A549 (cell line): Measurements from ENCODE around the gene VWA5B2. TPM values are rescaled to one million over a fixed set of nuclear protein-coding genes. Genes with fewer than 3 reads are reported as not detected.

Experiments used
- ATAC-seq, 2 experiments: fragments of 200-7000 bp in 1 of 2; fragments of >200 bp in 1 of 2; cut with Nextera tagmentation in 1 of 2; cut with Tn5 transposase in 1 of 2; 3 replicates each; pipeline versions ENCODE4 v1.8.0 to v1.9.1; 2018 to 2020; ENCODE audit warnings: mild to moderate bottlenecking in 1 of 2, moderate library complexity in 1 of 2
- CTCF ChIA-PET: fragments of 300-600 bp; sonication (Branson Sonifier 250); formaldehyde crosslinking; extraction: SDS; loops from one replicate; lab custom pipeline; 2021; ENCODE audit warnings: antibody characterized with exemption, inconsistent platforms; lab: Yijun Ruan, JAX
- POLR2A ChIA-PET: fragments of 350-600 bp; formaldehyde crosslinking; extraction: SDS; loops from one replicate; lab custom pipeline; 2021; ENCODE audit warnings: antibody characterized with exemption, inconsistent platforms; lab: Yijun Ruan, JAX
- DNase-seq, 2 experiments: peaks; one replicate each; pipeline versions ENCODE4 v3.0.0 to v3.0.0-alpha.2; 2011 to 2016; ENCODE audit warnings: low read depth in 1 of 2, low spot score in 1 of 2
- FAIRE-seq: peaks from 2 replicates; lab custom pipeline; 2011; peaks lifted over from hg19 to GRCh38; lab: Jason Lieb, UNC
- H3K27ac ChIP-seq, 2 experiments: fragments of >200 bp; sonication (Bioruptor Twin); formaldehyde crosslinking; 3 replicates each; pipeline ENCODE4 v1.5.1; 2016 to 2017
- H3K4me1 ChIP-seq: fragments of >200 bp; sonication (Bioruptor Twin); formaldehyde crosslinking; 3 replicates; pipeline ENCODE4 v1.6.1; 2016
- H3K4me2 ChIP-seq: fragments of >200 bp; sonication (Bioruptor Twin); formaldehyde crosslinking; 3 replicates; pipeline ENCODE4 v1.6.1; 2016
- H3K4me3 ChIP-seq: fragments of >200 bp; sonication (Bioruptor Twin); formaldehyde crosslinking; 3 replicates; pipeline ENCODE4 v1.5.1; 2016
- H3K9me3 ChIP-seq: fragments of >200 bp; sonication (Bioruptor Twin); formaldehyde crosslinking; 3 replicates; pipeline ENCODE4 v1.6.1; 2016
- CBX2 ChIP-seq: fragments of 200-600 bp; sonication (generic); IDR thresholded peaks from 2 replicates; pipeline ENCODE4 v1.6.1; 2016; ENCODE audit warnings: low read depth, mild to moderate bottlenecking, borderline replicate concordance
- CEBPB ChIP-seq, 2 experiments: fragments of >200 bp in 1 of 2; sonication (Bioruptor Twin) in 1 of 2; formaldehyde crosslinking in 1 of 2; IDR thresholded peaks; 2 replicates each; pipeline ENCODE4 v1.6.1; 2012 to 2016
- CHD2 ChIP-seq: fragments of 150-350 bp; IDR thresholded peaks from 2 replicates; pipeline ENCODE4 v1.6.1; 2014; ENCODE audit warnings: low read length; ENCODE audit not compliant: partially characterized antibody
- EHF ChIP-seq: fragments of 250-450 bp; sonication (Bioruptor Pico); IDR thresholded peaks from 2 replicates; pipeline ENCODE4 v1.5.0; 2020; ENCODE audit warnings: mild to moderate bottlenecking
- EHMT2 ChIP-seq: fragments of 200-600 bp; sonication (generic); IDR thresholded peaks from 2 replicates; pipeline ENCODE4 v1.6.1; 2016; ENCODE audit warnings: antibody characterized with exemption, low read depth, mild to moderate bottlenecking, moderate library complexity
- EP300 ChIP-seq, 2 experiments: fragments of >200 bp; sonication (Bioruptor Twin); formaldehyde crosslinking; IDR thresholded peaks; 2 replicates in 1 of 2; 3 replicates in 1 of 2; pipeline ENCODE4 v1.6.1; 2016 to 2017
- FOSB ChIP-seq: fragments of 250-450 bp; sonication (Bioruptor Pico); IDR thresholded peaks from 2 replicates; pipeline ENCODE4 v1.5.0; 2020; ENCODE audit warnings: mild to moderate bottlenecking, moderate library complexity
- FOSL2 ChIP-seq, 2 experiments: fragments of 450-650 bp in 1 of 2; fragments of >200 bp in 1 of 2; sonication (Bioruptor Twin) in 1 of 2; formaldehyde crosslinking; IDR thresholded peaks; 2 replicates each; pipeline versions ENCODE4 v1.5.0 to v1.6.1; 2016 to 2020; ENCODE audit warnings: mild to moderate bottlenecking in 1 of 2, moderate library complexity in 1 of 2
- HEYL ChIP-seq: fragments of 250-450 bp; sonication (Bioruptor Pico); IDR thresholded peaks from 2 replicates; pipeline ENCODE4 v1.8.0; 2021; ENCODE audit warnings: mild to moderate bottlenecking, moderate library complexity
- HOXA7 ChIP-seq: fragments of 250-450 bp; sonication (Bioruptor Pico); IDR thresholded peaks from 2 replicates; pipeline ENCODE4 v1.5.0; 2020; ENCODE audit warnings: mild to moderate bottlenecking, moderate library complexity
- HOXB13 ChIP-seq: fragments of 250-450 bp; sonication (Bioruptor Pico); IDR thresholded peaks from 2 replicates; pipeline ENCODE4 v1.5.0; 2020; ENCODE audit warnings: low read depth, mild to moderate bottlenecking, moderate library complexity
- JUN ChIP-seq, 2 experiments: fragments of >200 bp; sonication (Bioruptor Twin); formaldehyde crosslinking; IDR thresholded peaks; 2 replicates in 1 of 2; 3 replicates in 1 of 2; pipeline ENCODE4 v1.6.1; 2016 to 2017
- JUNB ChIP-seq: fragments of >200 bp; sonication (Bioruptor Twin); formaldehyde crosslinking; IDR thresholded peaks from 2 replicates; pipeline ENCODE4 v1.6.1; 2016
- KDM1A ChIP-seq: fragments of 200-600 bp; sonication (generic); IDR thresholded peaks from 2 replicates; pipeline ENCODE4 v1.6.1; 2016; ENCODE audit warnings: low read depth, mild to moderate bottlenecking
- MAZ ChIP-seq: fragments of 150-350 bp; IDR thresholded peaks from 2 replicates; pipeline ENCODE4 v1.6.1; 2014; ENCODE audit warnings: antibody characterized with exemption, low read depth, low read length, borderline replicate concordance
- NR3C1 ChIP-seq: fragments of >200 bp; sonication (Bioruptor Twin); formaldehyde crosslinking; IDR thresholded peaks from 3 replicates; pipeline ENCODE4 v1.6.1; 2017
- PHF8 ChIP-seq: fragments of 200-600 bp; sonication (generic); IDR thresholded peaks from 2 replicates; pipeline ENCODE4 v1.6.1; 2016; ENCODE audit warnings: low read depth, mild to moderate bottlenecking, antibody characterized with exemption, moderate library complexity, borderline replicate concordance
- POLR2AphosphoS2 ChIP-seq: conservative IDR thresholded peaks from 2 replicates; pipeline ENCODE4 v1.6.1; 2012; ENCODE audit warnings: low read length, improper control_type of control experiment, inconsistent platforms
- RARB ChIP-seq: fragments of 250-450 bp; sonication (Bioruptor Pico); IDR thresholded peaks from 2 replicates; pipeline ENCODE4 v1.8.0; 2021; ENCODE audit warnings: mild to moderate bottlenecking, moderate library complexity
- TFCP2L1 ChIP-seq: fragments of 250-450 bp; sonication (Bioruptor Pico); IDR thresholded peaks from 2 replicates; pipeline ENCODE4 v1.5.0; 2021; ENCODE audit warnings: mild to moderate bottlenecking
- ZC3H11A ChIP-seq: fragments of 450-650 bp; IDR thresholded peaks from 2 replicates; pipeline ENCODE4 v1.6.1; 2014; ENCODE audit warnings: antibody characterized with exemption, mild to moderate bottlenecking
- ZSCAN20 ChIP-seq: fragments of 250-450 bp; sonication (Bioruptor Pico); IDR thresholded peaks from 2 replicates; pipeline ENCODE4 v1.8.0; 2022; ENCODE audit warnings: mild to moderate bottlenecking, moderate library complexity
- whole genome bisulfite sequencing: methylation state at CpG from one replicate; pipeline ENCODE4 v1.1.6; 2017; ENCODE audit errors: missing lambda C conversion rate; 5-methylcytosine and 5-hydroxymethylcytosine counted together
- polyA plus RNA-seq, 4 experiments: library from polyadenylated mRNA; depleted of rRNA in 3 of 4; stranded (reverse); fragments of >200 nt; fragmentation: RNase III in 1 of 4; extraction: RNeasy Plus Mini Kit Qiagen cat#74134 plus additional on column Dnase treatment in 1 of 4; gene quantifications; 2 replicates in 3 of 4; 3 replicates in 1 of 4; pipeline ENCODE4 v1.2.3, GENCODE V29; 2011 to 2017
- TF ChIP-seq, protein P1 (sequence below): fragments of >200 bp; sonication (Bioruptor Twin); formaldehyde crosslinking; IDR thresholded peaks from 2 replicates; pipeline ENCODE4 v1.6.1; 2016
- TF ChIP-seq, protein P2 (sequence below): IDR thresholded peaks from 2 replicates; pipeline ENCODE4 v1.6.1; 2012; ENCODE audit warnings: low read depth, borderline replicate concordance

Gene VWA5B2
- polyA plus RNA-seq, 2 of the 4 experiments (the other 2 are of a cell fraction) = 0.37 to 0.48 TPM

- Histone ChIP-seq H3K4me2 (no peak overlapping the region), H3K9me3 (no peaks in the 10 kb centered on the region), H3K4me1 (peaks cover 12% of the 10 kb centered on the region; the same call in 2 of the 3 replicates), H3K27ac (no peak overlapping the region), H3K4me3 (no peak overlapping the region)
- DNase-seq (no peak), FAIRE-seq (no peak), ATAC-seq (no peak)
- TF ChIP-seq JUNB (no peak), EHF (CRISPR knock-in tag) (no peak), ZC3H11A (no peak)
- ChIA-PET POLR2A (no interaction called here), CTCF (no interaction called here)
- 92% methylated on average over 15 of the region's 17 CpGs for WGBS
Measured at GRCh38 chr3:184188080-184188479, 41.3 kb upstream of the VWA5B2 start.

- DNase-seq (no peak), ATAC-seq (no peak), FAIRE-seq (no peak)
- ChIA-PET POLR2A (no interaction called here), CTCF (interaction anchor here (1.2 to 1.3 kb wide), 2 partner anchors 9 to 39 kb away, joined by 3 to 4 read pairs; no protein-coding TSS in a partner anchor)
- H3K4me2 ChIP-seq = no peak overlapping the region
- H3K27ac ChIP-seq = no peak overlapping the region
- no peak for TF ChIP-seq KDM1A
- TF ChIP-seq HEYL (CRISPR knock-in tag) = no peak
- TF ChIP-seq CBX2 = no peak
- TF ChIP-seq PHF8 = no peak
- no peak for TF ChIP-seq CHD2
- TF ChIP-seq FOSB (CRISPR knock-in tag) = no peak
- TF ChIP-seq RARB (CRISPR knock-in tag) = no peak
- TF ChIP-seq FOSL2 (IDR thresholded peaks at IDR 0.05) = no peak
- TF ChIP-seq FOSL2 (CRISPR knock-in tag; IDR thresholded peaks at IDR 0.05) = no peak
- no peak for TF ChIP-seq HOXB13 (CRISPR knock-in tag)
- TF ChIP-seq, protein P1, sequence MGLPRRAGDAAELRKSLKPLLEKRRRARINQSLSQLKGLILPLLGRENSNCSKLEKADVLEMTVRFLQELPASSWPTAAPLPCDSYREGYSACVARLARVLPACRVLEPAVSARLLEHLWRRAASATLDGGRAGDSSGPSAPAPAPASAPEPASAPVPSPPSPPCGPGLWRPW = no peak
- no peak for TF ChIP-seq CEBPB (IDR thresholded peaks at IDR 0.05)
- no peak for TF ChIP-seq TFCP2L1
- no peak for TF ChIP-seq JUN (IDR thresholded peaks at IDR 0.05)
- no peak for TF ChIP-seq MAZ
- TF ChIP-seq, protein P2, sequence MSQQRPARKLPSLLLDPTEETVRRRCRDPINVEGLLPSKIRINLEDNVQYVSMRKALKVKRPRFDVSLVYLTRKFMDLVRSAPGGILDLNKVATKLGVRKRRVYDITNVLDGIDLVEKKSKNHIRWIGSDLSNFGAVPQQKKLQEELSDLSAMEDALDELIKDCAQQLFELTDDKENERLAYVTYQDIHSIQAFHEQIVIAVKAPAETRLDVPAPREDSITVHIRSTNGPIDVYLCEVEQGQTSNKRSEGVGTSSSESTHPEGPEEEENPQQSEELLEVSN = no peak
- no peak for TF ChIP-seq EHMT2
- no peak for TF ChIP-seq POLR2AphosphoS2
- TF ChIP-seq HOXA7 (CRISPR knock-in tag) = no peak
- no peak for TF ChIP-seq EP300 (IDR thresholded peaks at IDR 0.05)
- TF ChIP-seq ZSCAN20 (CRISPR knock-in tag) = no peak
- H3K9me3 ChIP-seq = no peaks in the 10 kb centered on the region
- WGBS = 92% methylated on average over 9 of the region's 13 CpGs
- peaks cover 12% of the 10 kb centered on the region; the same call in 2 of the 3 replicates for H3K4me1 ChIP-seq
- no peak overlapping the region for H3K4me3 ChIP-seq
Measured at GRCh38 chr3:184189421-184189820, 40.0 kb upstream of the VWA5B2 start.

DNA sequence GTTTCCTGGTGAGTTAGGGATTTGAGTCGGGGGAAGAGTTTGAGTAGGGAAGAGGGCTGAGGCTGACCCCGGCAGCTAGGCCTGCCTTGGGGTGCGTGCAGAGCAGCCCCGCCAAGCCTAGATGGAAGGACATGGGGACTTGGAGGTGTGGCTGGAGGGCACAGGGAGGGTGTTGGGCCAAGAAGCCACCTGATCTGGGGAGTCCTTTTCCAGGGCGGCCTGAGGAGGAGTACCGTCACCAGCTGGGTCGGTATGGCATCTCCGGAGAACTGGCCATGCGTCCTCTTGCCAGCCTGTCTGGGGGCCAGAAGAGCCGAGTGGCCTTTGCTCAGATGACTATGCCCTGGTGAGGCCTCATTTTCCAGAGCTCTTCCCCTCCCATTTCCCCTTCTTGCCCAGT lies 36.5 kb upstream of the VWA5B2 start:
- H3K4me3 ChIP-seq = no peak overlapping the region
- TF ChIP-seq NR3C1 = no peak
- ATAC-seq (no peak), DNase-seq (no peak), FAIRE-seq (no peak)
- no peaks in the 10 kb centered on the region for H3K4me1 ChIP-seq
- H3K27ac ChIP-seq = no peak overlapping the region
- no peak overlapping the region for H3K4me2 ChIP-seq
- no peaks in the 10 kb centered on the region for H3K9me3 ChIP-seq
- WGBS = 94% methylated on average over 8 of the region's 10 CpGs
- ChIA-PET CTCF (interaction anchor here (1.0 kb wide), 1 partner anchor 34 kb away, joined by 4 read pairs; no protein-coding TSS in a partner anchor), POLR2A (no interaction called here)
